Right atrium auricular region (tissue), 2 donors: ENCODE measurements around the gene ACTG1. TPM values are rescaled to one million over a fixed set of nuclear protein-coding genes. Genes with fewer than 3 reads are reported as not detected.

ENCODE experiments used
- DNase-seq: peaks from one replicate; pipeline ENCODE4 v3.0.0-alpha.2; 2019; ENCODE audit warnings: low spot score
- H3K27ac ChIP-seq, 2 donors: fragments of 200-600 bp; sonication (generic); 1 replicate in 1 of 2; 2 replicates in 1 of 2; pipeline ENCODE4 v1.5.1; 2016 to 2019
- H3K27me3 ChIP-seq, 2 donors: fragments of 200-600 bp; sonication (generic); one replicate each; pipeline versions ENCODE4 v1.5.1 to v1.6.0; 2017 to 2019
- H3K36me3 ChIP-seq: fragments of 200-600 bp; sonication (generic); one replicate; pipeline ENCODE4 v1.5.1; 2016
- H3K4me1 ChIP-seq, 2 donors: fragments of 200-600 bp; sonication (generic); one replicate each; pipeline versions ENCODE4 v1.5.1 to v1.6.0; 2017 to 2019
- H3K4me3 ChIP-seq, 2 donors: fragments of 200-600 bp; sonication (generic); 1 replicate in 1 of 2; 2 replicates in 1 of 2; pipeline ENCODE4 v1.5.1; 2017 to 2019; ENCODE audit warnings: mild to moderate bottlenecking in 1 of 2, moderate library complexity in 1 of 2
- H3K9me3 ChIP-seq, 2 donors: fragments of 200-600 bp; sonication (generic); one replicate each; pipeline ENCODE4 v1.5.1; 2019
- total RNA-seq, 2 donors: library from RNA; depleted of rRNA; stranded (reverse); fragments of >200 nt; gene quantifications; one replicate each; pipeline ENCODE4 v1.1.0, GENCODE V29; 2016
- TF ChIP-seq, protein P1 (sequence below), 2 donors: fragments of 200-600 bp; sonication (generic); IDR thresholded peaks; one replicate each; pipeline ENCODE4 v1.5.1; 2019; ENCODE audit warnings: antibody characterized with exemption in 2 of 2

Gene ACTG1
- total RNA-seq, 2 donors from 2014 or later: 1,076 to 1,610 TPM

DNA sequence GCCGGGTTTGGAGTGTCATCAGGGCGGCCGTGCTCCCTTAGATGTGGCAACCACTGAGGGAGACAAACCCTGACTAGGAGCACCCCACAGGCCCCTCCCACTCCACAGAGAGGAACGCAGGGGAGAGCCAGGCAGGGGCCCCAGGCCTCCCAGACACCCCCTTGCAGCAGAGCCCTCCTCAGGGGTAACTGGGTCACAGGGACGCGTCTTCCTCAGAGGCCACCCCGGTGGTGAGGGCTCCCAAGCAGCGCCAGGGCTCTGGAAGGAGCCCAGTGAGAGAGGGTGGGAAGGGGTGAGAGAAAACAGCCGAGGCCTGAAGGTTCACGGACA, 26.9 kb upstream of the ACTG1 start:
- H3K36me3 ChIP-seq: peaks cover 37% of the 10 kb centered on the region

DNA sequence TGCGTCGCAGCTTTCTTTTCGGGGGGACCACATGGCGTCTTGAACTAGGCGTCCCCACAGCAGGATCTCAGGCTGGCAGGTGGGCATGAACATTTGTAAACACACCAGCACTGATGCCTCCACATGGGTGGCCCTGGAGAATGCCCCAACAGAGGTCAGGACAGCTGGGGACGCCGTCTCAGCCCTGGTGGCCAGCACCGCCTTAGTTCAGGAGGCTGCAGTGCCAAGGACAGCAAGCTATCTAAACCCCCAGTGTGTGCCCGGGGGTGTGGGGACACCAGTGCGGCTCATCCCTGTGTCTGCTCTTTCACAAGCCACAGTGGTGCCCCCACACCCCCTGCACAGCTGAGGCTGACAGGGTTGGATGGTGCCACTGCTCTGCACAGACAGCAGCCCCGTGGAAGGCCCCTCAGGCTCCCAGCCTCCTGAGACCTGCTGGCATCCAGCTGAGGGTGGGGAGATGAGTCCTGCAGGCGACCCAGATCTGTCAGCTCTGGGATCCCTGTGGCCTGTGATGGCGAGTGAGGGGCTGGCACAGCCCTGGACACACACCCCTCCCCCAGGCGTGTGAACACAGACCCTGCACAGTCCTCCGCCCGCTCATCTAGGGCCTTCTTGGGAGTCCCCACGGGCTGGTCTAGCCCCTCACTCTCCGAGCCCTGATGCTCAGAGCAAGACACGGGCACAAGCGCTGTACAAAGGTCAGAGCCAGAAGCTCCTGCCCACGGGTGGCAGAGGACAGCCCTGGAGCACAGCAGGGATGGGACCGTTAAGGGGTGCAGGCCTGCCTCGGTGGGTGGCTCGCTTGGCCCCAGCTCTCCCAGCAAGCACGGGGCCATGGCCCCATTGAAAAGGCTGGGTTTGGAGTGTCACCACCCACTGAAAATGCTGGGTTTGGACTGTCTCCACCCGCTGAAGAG, 26.3 kb upstream of the ACTG1 start:
- no peak for DNase-seq

More for the DNA sequence above, 26.9 kb upstream of the ACTG1 start:
- peaks cover 6 to 19% of the 10 kb centered on the region in 2 donors for H3K27me3 ChIP-seq
- DNase-seq: no peak
- peaks cover 0 to 21% of the 10 kb centered on the region in 2 donors for H3K4me1 ChIP-seq
- no peak overlapping the region for H3K27ac ChIP-seq
- H3K4me3 ChIP-seq: no peak overlapping the region
- TF ChIP-seq, protein P1, sequence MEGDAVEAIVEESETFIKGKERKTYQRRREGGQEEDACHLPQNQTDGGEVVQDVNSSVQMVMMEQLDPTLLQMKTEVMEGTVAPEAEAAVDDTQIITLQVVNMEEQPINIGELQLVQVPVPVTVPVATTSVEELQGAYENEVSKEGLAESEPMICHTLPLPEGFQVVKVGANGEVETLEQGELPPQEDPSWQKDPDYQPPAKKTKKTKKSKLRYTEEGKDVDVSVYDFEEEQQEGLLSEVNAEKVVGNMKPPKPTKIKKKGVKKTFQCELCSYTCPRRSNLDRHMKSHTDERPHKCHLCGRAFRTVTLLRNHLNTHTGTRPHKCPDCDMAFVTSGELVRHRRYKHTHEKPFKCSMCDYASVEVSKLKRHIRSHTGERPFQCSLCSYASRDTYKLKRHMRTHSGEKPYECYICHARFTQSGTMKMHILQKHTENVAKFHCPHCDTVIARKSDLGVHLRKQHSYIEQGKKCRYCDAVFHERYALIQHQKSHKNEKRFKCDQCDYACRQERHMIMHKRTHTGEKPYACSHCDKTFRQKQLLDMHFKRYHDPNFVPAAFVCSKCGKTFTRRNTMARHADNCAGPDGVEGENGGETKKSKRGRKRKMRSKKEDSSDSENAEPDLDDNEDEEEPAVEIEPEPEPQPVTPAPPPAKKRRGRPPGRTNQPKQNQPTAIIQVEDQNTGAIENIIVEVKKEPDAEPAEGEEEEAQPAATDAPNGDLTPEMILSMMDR (IDR thresholded peaks at IDR 0.05): no peak
- no peaks in the 10 kb centered on the region for H3K9me3 ChIP-seq

DNA sequence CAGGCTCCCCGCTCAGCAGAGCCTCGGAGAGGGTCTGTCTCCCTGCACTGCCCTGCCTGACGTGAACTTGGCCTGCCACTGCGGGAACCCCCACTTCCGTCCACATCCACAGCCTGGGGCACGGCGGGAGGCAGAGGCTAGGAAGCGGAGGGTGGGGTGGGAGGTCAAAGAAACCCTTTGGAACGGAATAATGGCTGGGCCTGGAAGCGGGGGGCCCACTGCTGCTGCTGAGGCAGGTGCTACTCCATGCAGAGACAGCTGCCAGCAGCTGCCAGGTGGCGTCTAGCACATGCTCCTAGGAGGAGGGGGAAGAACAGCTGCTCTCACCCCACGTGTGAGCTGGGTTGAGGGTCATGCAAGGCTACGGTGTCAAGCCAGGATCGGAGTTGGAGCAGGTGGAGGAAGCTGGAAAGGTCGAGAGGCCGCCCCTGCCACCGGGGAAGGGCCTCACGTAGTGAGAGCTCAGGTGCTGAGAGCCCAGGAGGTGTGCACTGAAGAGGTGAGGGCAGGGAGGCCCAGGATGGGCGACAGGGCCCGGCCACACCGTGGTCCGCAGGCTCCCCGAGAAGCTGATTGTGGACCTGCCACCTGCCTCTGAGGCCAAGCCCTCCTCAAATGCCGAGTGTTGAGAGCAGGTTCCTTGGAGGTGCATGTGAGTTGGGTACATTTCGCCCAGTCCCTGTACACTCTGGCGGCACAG, 25.4 kb upstream of the ACTG1 start:
- Histone ChIP-seq H3K4me3 (no peak overlapping the region), H3K27me3 (peaks cover 6 to 19% of the 10 kb centered on the region in 2 donors), H3K36me3 (peaks cover 22% of the 10 kb centered on the region), H3K4me1 (peaks cover 0 to 21% of the 10 kb centered on the region in 2 donors), H3K27ac (no peak overlapping the region), H3K9me3 (no peaks in the 10 kb centered on the region)
- no peak for DNase-seq
- TF ChIP-seq, protein P1 (IDR thresholded peaks at IDR 0.05): peak in 1 of 2 donors; percentile 9

More for the DNA sequence above, 26.3 kb upstream of the ACTG1 start:
- Histone ChIP-seq H3K27me3 (peaks cover 6 to 19% of the 10 kb centered on the region in 2 donors), H3K9me3 (no peaks in the 10 kb centered on the region), H3K36me3 (peaks cover 31% of the 10 kb centered on the region), H3K4me1 (peaks cover 0 to 21% of the 10 kb centered on the region in 2 donors), H3K4me3 (no peak overlapping the region), H3K27ac (no peak overlapping the region)
- TF ChIP-seq, protein P1 (IDR thresholded peaks at IDR 0.05): no peak

DNA sequence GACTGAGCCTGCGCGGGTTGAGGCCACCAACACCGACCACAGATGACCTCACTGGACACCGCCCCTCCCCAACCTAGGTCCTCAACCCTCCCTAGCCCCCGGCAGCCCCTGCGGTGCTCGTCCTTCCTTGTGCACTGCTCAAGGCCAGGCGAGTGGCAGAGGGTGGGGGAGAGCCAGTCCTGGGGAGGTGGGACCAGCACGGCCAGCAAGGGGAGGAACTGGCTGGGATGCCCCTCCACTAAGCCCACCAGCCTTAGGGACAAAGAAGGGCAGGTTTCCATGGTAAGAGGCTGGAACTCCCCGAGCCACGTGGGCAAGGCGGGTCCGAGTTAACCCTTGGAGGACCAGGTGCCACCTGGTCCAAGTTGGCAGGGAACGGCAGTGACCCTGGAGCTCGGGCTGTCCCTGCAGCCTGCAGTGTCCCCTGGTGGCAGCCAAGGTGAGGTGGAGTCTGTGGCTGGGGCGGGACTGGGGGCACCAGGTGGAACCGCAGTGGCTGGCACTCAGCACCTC, 24.8 kb upstream of the ACTG1 start:
- Histone ChIP-seq H3K9me3 (no peaks in the 10 kb centered on the region), H3K36me3 (peaks cover 15% of the 10 kb centered on the region), H3K4me1 (peaks cover 0 to 21% of the 10 kb centered on the region in 2 donors), H3K27me3 (peaks cover 6 to 19% of the 10 kb centered on the region in 2 donors), H3K4me3 (no peak overlapping the region), H3K27ac (no peak overlapping the region)
- DNase-seq: no peak
- TF ChIP-seq, protein P1 (IDR thresholded peaks at IDR 0.05): peak; percentile 60 to 78

DNA sequence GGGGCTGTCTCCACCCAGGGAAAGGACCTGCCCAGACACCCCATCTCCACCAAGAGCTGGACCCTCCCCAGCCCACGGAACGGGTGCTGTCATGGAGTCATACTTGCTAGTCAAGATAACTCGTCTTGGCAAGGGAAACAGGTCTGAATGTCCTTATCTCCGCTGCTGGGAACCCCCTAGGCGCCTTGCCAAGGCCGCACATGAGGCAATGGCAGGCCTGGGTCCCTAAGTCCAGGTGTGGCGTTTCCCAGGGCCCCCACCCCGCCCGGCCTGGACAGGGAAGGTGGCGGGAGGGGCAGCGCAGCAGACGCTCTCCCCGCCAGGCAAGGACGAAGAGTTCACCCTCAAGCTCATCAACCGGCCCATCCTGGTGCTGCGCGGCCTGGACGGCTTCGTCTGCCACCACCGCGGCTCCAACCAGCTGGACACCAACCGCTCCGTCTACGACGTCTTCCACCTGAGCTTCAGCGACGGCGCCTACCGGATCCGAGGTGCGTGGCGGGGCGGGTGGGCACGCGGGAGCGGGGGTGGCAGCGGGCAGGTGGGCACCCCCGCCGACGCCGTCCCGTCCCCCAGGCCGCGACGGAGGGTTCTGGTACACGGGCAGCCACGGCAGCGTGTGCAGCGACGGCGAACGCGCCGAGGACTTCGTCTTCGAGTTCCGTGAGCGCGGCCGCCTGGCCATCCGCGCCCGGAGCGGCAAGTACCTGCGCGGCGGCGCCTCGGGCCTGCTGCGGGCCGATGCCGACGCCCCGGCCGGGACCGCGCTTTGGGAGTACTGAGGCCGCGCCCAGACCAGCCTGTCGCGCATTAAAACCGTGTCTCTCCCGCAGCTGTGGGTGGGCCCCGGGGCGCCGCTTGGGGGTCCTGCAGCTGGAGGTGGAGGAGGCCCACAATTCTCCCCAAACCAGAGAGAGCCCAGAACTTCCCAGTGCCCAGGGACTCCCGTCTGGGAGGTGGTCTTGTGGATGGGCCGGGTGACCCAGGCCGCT, 24.0 kb upstream of the ACTG1 start:
- no peak overlapping the region for H3K27ac ChIP-seq
- peaks cover 0 to 21% of the 10 kb centered on the region in 2 donors for H3K4me1 ChIP-seq
- H3K27me3 ChIP-seq: peaks cover 6 to 19% of the 10 kb centered on the region in 2 donors
- TF ChIP-seq, protein P1 (IDR thresholded peaks at IDR 0.05): no peak
- H3K4me3 ChIP-seq: no peak overlapping the region
- no peaks in the 10 kb centered on the region for H3K9me3 ChIP-seq
- DNase-seq: no peak
- H3K36me3 ChIP-seq: peaks cover 15% of the 10 kb centered on the region
